Esophagus (tissue), 2 donors: ENCODE measurements around the gene HRH4. TPM values are rescaled to one million over a fixed set of nuclear protein-coding genes. Genes with fewer than 3 reads are reported as not detected.

ENCODE experiments used
- H3K27ac ChIP-seq, 2 donors: one replicate each; pipeline ENCODE4 v1.5.1; 2013; ENCODE audit warnings: low read depth in 2 of 2, mild to moderate bottlenecking in 2 of 2, inconsistent platforms in 1 of 2, low read length in 1 of 2, moderate library complexity in 1 of 2
- H3K27me3 ChIP-seq, 2 donors: one replicate each; pipeline ENCODE4 v1.6.1; 2013; ENCODE audit warnings: low read length in 2 of 2, control low read depth in 1 of 2, mild to moderate bottlenecking in 1 of 2; ENCODE audit not compliant: insufficient read depth in 2 of 2, control insufficient read depth in 1 of 2
- H3K36me3 ChIP-seq, 2 donors: one replicate each; pipeline ENCODE4 v1.6.1; 2013; ENCODE audit warnings: low read length in 1 of 2; ENCODE audit not compliant: control insufficient read depth in 2 of 2, insufficient read depth in 2 of 2
- H3K4me1 ChIP-seq, 2 donors: one replicate each; pipeline ENCODE4 v1.6.1; 2013; ENCODE audit warnings: low read length in 1 of 2; ENCODE audit not compliant: control insufficient read depth in 2 of 2, insufficient read depth in 2 of 2
- H3K4me3 ChIP-seq, 2 donors: one replicate each; pipeline ENCODE4 v1.5.1; 2013; ENCODE audit warnings: low read length in 2 of 2, mild to moderate bottlenecking in 2 of 2, low read depth in 1 of 2, moderate library complexity in 1 of 2
- H3K9me3 ChIP-seq, 2 donors: one replicate each; pipeline ENCODE4 v1.6.1; 2013; ENCODE audit warnings: mild to moderate bottlenecking in 2 of 2, low read depth in 1 of 2, low read length in 1 of 2, moderate library complexity in 1 of 2; ENCODE audit not compliant: control insufficient read depth in 2 of 2, insufficient read depth in 1 of 2
- WGBS, 2 donors: extraction: QIAGEN DNeasy Blood & Tissue Kit; methylation state at CpG; one replicate each; pipeline ENCODE4 v1.1.7; 2013; 5-methylcytosine and 5-hydroxymethylcytosine counted together
- polyA plus RNA-seq, 2 donors: library from polyadenylated mRNA; stranded (reverse); fragments of 200-250 nt; gene quantifications; one replicate each; pipeline ENCODE4 v1.2.3, GENCODE V29; 2013
- donor health status: healthy with polysubstance abuse.
- donor health status: Bipolar disorder and iron deficiency.

HRH4 gene
- polyA plus RNA-seq, 2 donors, result 0.01 TPM; not detected in 1

GRCh38 chr18:24461996-24462395 is 1.6 kb downstream of the HRH4 start:
- no peak overlapping the region for H3K27ac ChIP-seq
- H3K36me3 ChIP-seq, result no peaks in the 10 kb centered on the region
- 92 to 93% methylated on average over 8 of the region's 8 CpGs for WGBS, 2 donors
- no peak overlapping the region for H3K4me3 ChIP-seq
- H3K9me3 ChIP-seq, result no peaks in the 10 kb centered on the region
- no peaks in the 10 kb centered on the region for H3K4me1 ChIP-seq
- H3K27me3 ChIP-seq, result no peaks in the 10 kb centered on the region

- Histone ChIP-seq H3K9me3 (no peaks in the 10 kb centered on the region), H3K36me3 (no peaks in the 10 kb centered on the region), H3K4me3 (no peak overlapping the region), H3K27me3 (no peaks in the 10 kb centered on the region), H3K4me1 (no peaks in the 10 kb centered on the region), H3K27ac (no peak overlapping the region)
- WGBS, 2 donors, result 69 to 80% methylated on average over 5 of the region's 5 CpGs
Measured at GRCh38 chr18:24462838-24463775, 2.7 kb downstream of the HRH4 start.

GRCh38 chr18:24465486-24465885 is 5.0 kb downstream of the HRH4 start:
- H3K27me3 ChIP-seq, result no peaks in the 10 kb centered on the region
- 87 to 89% methylated on average over 7 of the region's 7 CpGs for WGBS, 2 donors
- H3K9me3 ChIP-seq, result no peaks in the 10 kb centered on the region
- H3K27ac ChIP-seq, result no peak overlapping the region
- H3K4me3 ChIP-seq, result no peak overlapping the region
- H3K4me1 ChIP-seq, result no peaks in the 10 kb centered on the region
- H3K36me3 ChIP-seq, result no peaks in the 10 kb centered on the region

GRCh38 chr18:24466771-24467170 is 6.3 kb downstream of the HRH4 start:
- Histone ChIP-seq H3K36me3 (no peaks in the 10 kb centered on the region), H3K27ac (no peak overlapping the region), H3K27me3 (no peaks in the 10 kb centered on the region), H3K4me1 (no peaks in the 10 kb centered on the region), H3K4me3 (no peak overlapping the region), H3K9me3 (no peaks in the 10 kb centered on the region)
- 66 to 77% methylated on average over 2 of the region's 2 CpGs for WGBS, 2 donors

- WGBS, 2 donors, result 40 to 61% methylated on average over 3 of the region's 3 CpGs
- no peaks in the 10 kb centered on the region for H3K36me3 ChIP-seq
Measured at GRCh38 chr18:24470022-24470618, 9.7 kb downstream of the HRH4 start.

GRCh38 chr18:24470805-24471204 is 10.4 kb downstream of the HRH4 start:
- H3K27me3 ChIP-seq, result no peaks in the 10 kb centered on the region
- H3K36me3 ChIP-seq, result no peaks in the 10 kb centered on the region
- H3K9me3 ChIP-seq, result no peaks in the 10 kb centered on the region
- WGBS, 2 donors, result 90 to 95% methylated on average over 7 of the region's 7 CpGs
- no peaks in the 10 kb centered on the region for H3K4me1 ChIP-seq
- H3K4me3 ChIP-seq, result no peak overlapping the region
- no peak overlapping the region for H3K27ac ChIP-seq

More at GRCh38 chr18:24470022-24470618, 9.7 kb downstream of the HRH4 start:
- Histone ChIP-seq H3K4me3 (no peak overlapping the region), H3K4me1 (no peaks in the 10 kb centered on the region), H3K27me3 (no peaks in the 10 kb centered on the region), H3K27ac (no peak overlapping the region), H3K9me3 (no peaks in the 10 kb centered on the region)

- Histone ChIP-seq H3K27me3 (no peaks in the 10 kb centered on the region), H3K27ac (no peak overlapping the region), H3K4me1 (no peaks in the 10 kb centered on the region), H3K36me3 (no peaks in the 10 kb centered on the region), H3K4me3 (no peak overlapping the region), H3K9me3 (no peaks in the 10 kb centered on the region)
- WGBS, 2 donors, result 77 to 80% methylated on average over 5 of the region's 5 CpGs
Measured at GRCh38 chr18:24472591-24472990, 12.2 kb downstream of the HRH4 start.

- Histone ChIP-seq H3K27ac (no peak overlapping the region), H3K4me3 (no peak overlapping the region), H3K4me1 (no peaks in the 10 kb centered on the region), H3K36me3 (no peaks in the 10 kb centered on the region), H3K9me3 (no peaks in the 10 kb centered on the region), H3K27me3 (no peaks in the 10 kb centered on the region)
- whole genome bisulfite sequencing, 2 donors, result 73 to 81% methylated on average over 2 of the region's 2 CpGs
Measured at GRCh38 chr18:24474406-24474805, 14.0 kb downstream of the HRH4 start.

- no peaks in the 10 kb centered on the region for H3K9me3 ChIP-seq
- H3K36me3 ChIP-seq, result no peaks in the 10 kb centered on the region
- no peak overlapping the region for H3K27ac ChIP-seq
- H3K4me3 ChIP-seq, result no peak overlapping the region
- no peaks in the 10 kb centered on the region for H3K4me1 ChIP-seq
- WGBS, 2 donors, result 84 to 87% methylated on average over 6 of the region's 6 CpGs
- H3K27me3 ChIP-seq, result no peaks in the 10 kb centered on the region
Measured at GRCh38 chr18:24475926-24476589, 15.6 kb downstream of the HRH4 start.
